OCI-LY1 (cell line): Measurements from ENCODE around the gene DCC.

Experiments
- H2AFZ ChIP-seq: fragments of 200-600 bp; sonication (generic), shearing (Covaris generic); 2 replicates; pipeline ENCODE4 v1.6.0; 2014; ENCODE audit warnings: antibody characterized with exemption, mild to moderate bottlenecking, low read length
- H3F3A ChIP-seq: fragments of 200-600 bp; sonication (generic), shearing (Covaris generic); 2 replicates; pipeline ENCODE4 v1.6.0; 2014; ENCODE audit warnings: mild to moderate bottlenecking, antibody characterized with exemption, low read length, moderate library complexity; ENCODE audit not compliant: insufficient read depth
- H3K27ac ChIP-seq: fragments of 200-600 bp; sonication (generic); 2 replicates; pipeline ENCODE4 v1.5.1; 2014; ENCODE audit warnings: low read length, mixed run types, mild to moderate bottlenecking, low read depth; ENCODE audit not compliant: poor library complexity, severe bottlenecking
- H3K27me3 ChIP-seq: fragments of 200-600 bp; sonication (generic); 2 replicates; pipeline ENCODE4 v1.6.0; 2014; ENCODE audit warnings: antibody characterized with exemption, mild to moderate bottlenecking, low read length, moderate library complexity; ENCODE audit not compliant: insufficient read depth
- H3K36me3 ChIP-seq: fragments of 200-600 bp; sonication (generic); 2 replicates; pipeline ENCODE4 v1.6.1; 2014; ENCODE audit warnings: mild to moderate bottlenecking, antibody characterized with exemption, low read length, moderate library complexity, mixed read lengths; ENCODE audit not compliant: insufficient read depth
- H3K4me1 ChIP-seq: fragments of 200-600 bp; sonication (generic); 2 replicates; pipeline ENCODE4 v1.5.1; 2014; ENCODE audit warnings: mild to moderate bottlenecking, low read length, moderate library complexity; ENCODE audit not compliant: insufficient read depth, severe bottlenecking
- H3K4me2 ChIP-seq: fragments of 200-600 bp; sonication (generic), shearing (Covaris generic); 2 replicates; pipeline ENCODE4 v1.6.1; 2014; ENCODE audit warnings: low read length
- H3K4me3 ChIP-seq: fragments of 200-600 bp; sonication (generic); 2 replicates; pipeline ENCODE4 v1.5.1; 2014; ENCODE audit warnings: low read length, low read depth, mild to moderate bottlenecking, mixed read lengths; ENCODE audit not compliant: poor library complexity, severe bottlenecking
- H3K79me2 ChIP-seq: fragments of 200-600 bp; shearing (Covaris generic); 2 replicates; pipeline ENCODE4 v1.6.1; 2016; ENCODE audit warnings: mixed run types, low read length, mixed read lengths; ENCODE audit not compliant: insufficient read depth
- H3K9ac ChIP-seq: fragments of 200-600 bp; sonication (generic), shearing (Covaris generic); 2 replicates; pipeline ENCODE4 v1.6.1; 2014; ENCODE audit warnings: mild to moderate bottlenecking, low read length, mixed read lengths
- H3K9me2 ChIP-seq: fragments of 200-600 bp; sonication (generic), shearing (Covaris generic); 2 replicates; pipeline ENCODE4 v1.6.1; 2014; ENCODE audit warnings: low read depth, mild to moderate bottlenecking, low read length, mixed read lengths
- H3K9me3 ChIP-seq: fragments of 200-600 bp; shearing (Covaris generic); 2 replicates; pipeline ENCODE4 v1.6.1; 2014; ENCODE audit warnings: low read length, mixed read lengths
- H4K20me1 ChIP-seq: fragments of 200-600 bp; sonication (generic), shearing (Covaris generic); 2 replicates; pipeline ENCODE4 v1.6.0; 2016; ENCODE audit warnings: mild to moderate bottlenecking, low read length; ENCODE audit not compliant: insufficient read depth
- CTCF ChIP-seq: fragments of 200-600 bp; sonication (generic), shearing (Covaris generic); IDR thresholded peaks from 2 replicates; pipeline ENCODE4 v1.5.1; 2017; ENCODE audit warnings: mild to moderate bottlenecking, antibody characterized with exemption, low read length, moderate library complexity, mixed read lengths
- EZH2 ChIP-seq: fragments of 200-600 bp; sonication (generic), shearing (Covaris generic); IDR thresholded peaks from 2 replicates; pipeline ENCODE4 v1.8.0; 2017; ENCODE audit warnings: borderline replicate concordance, mixed run types, mild to moderate bottlenecking, antibody characterized with exemption, low read length, moderate library complexity, mixed read lengths

The DCC gene

GRCh38 chr18:52701219-52701935, 361.4 kb downstream of the DCC start:
- Histone ChIP-seq H3K79me2 (no peaks in the 10 kb centered on the region), H3K4me2 (no peak overlapping the region), H3K9ac (no peak overlapping the region), H2AFZ (no peak overlapping the region), H4K20me1 (no peaks in the 10 kb centered on the region), H3K27me3 (no peaks in the 10 kb centered on the region), H3K27ac (no peak overlapping the region), H3K4me1 (no peaks in the 10 kb centered on the region), H3K4me3 (no peak overlapping the region), H3K9me3 (no peaks in the 10 kb centered on the region), H3F3A (no peaks in the 10 kb centered on the region), H3K36me3 (no peaks in the 10 kb centered on the region), H3K9me2 (no peaks in the 10 kb centered on the region)
- TF ChIP-seq EZH2 (no peak), CTCF (no peak)

GRCh38 chr18:52715421-52715820, 375.4 kb downstream of the DCC start:
- H3K27me3 ChIP-seq, result no peaks in the 10 kb centered on the region
- no peaks in the 10 kb centered on the region for H3F3A ChIP-seq
- no peaks in the 10 kb centered on the region for H3K9me2 ChIP-seq
- no peak overlapping the region for H3K4me2 ChIP-seq
- H3K79me2 ChIP-seq, result no peaks in the 10 kb centered on the region
- H3K4me1 ChIP-seq, result no peaks in the 10 kb centered on the region
- no peak for TF ChIP-seq CTCF
- TF ChIP-seq EZH2, result no peak
- H3K27ac ChIP-seq, result no peak overlapping the region
- H3K9me3 ChIP-seq, result no peaks in the 10 kb centered on the region
- no peak overlapping the region for H2AFZ ChIP-seq
- no peaks in the 10 kb centered on the region for H4K20me1 ChIP-seq
- no peaks in the 10 kb centered on the region for H3K36me3 ChIP-seq
- no peak overlapping the region for H3K9ac ChIP-seq
- no peak overlapping the region for H3K4me3 ChIP-seq

- Histone ChIP-seq H3K9ac (no peak overlapping the region), H3K4me2 (no peak overlapping the region), H3K27me3 (no peaks in the 10 kb centered on the region), H2AFZ (no peak overlapping the region), H3K4me1 (no peaks in the 10 kb centered on the region), H3K4me3 (no peak overlapping the region), H3K9me2 (no peaks in the 10 kb centered on the region), H3F3A (no peaks in the 10 kb centered on the region), H3K36me3 (no peaks in the 10 kb centered on the region), H3K9me3 (no peaks in the 10 kb centered on the region), H3K27ac (no peak overlapping the region), H4K20me1 (no peaks in the 10 kb centered on the region), H3K79me2 (no peaks in the 10 kb centered on the region)
- no peak for TF ChIP-seq EZH2
- no peak for TF ChIP-seq CTCF
Measured at GRCh38 chr18:52715991-52716390, 376.0 kb downstream of the DCC start.
